Measurements from ENCODE around the gene KCNJ8.

- TF ChIP-seq TCF4 (CRISPR knock-in tag; IDR thresholded peaks at IDR 0.05; ENCODE audit: borderline replicate concordance) = no peak
- no peak for TF ChIP-seq ZC3H10 (CRISPR knock-in tag; IDR thresholded peaks at IDR 0.05)
- no peak for TF ChIP-seq ESRRG (CRISPR knock-in tag; IDR thresholded peaks at IDR 0.05)
- no peak for TF ChIP-seq CREB5 (CRISPR knock-in tag; IDR thresholded peaks at IDR 0.05; ENCODE audit: low read depth)
- no peak for TF ChIP-seq POU6F1 (CRISPR knock-in tag; IDR thresholded peaks at IDR 0.05; ENCODE audit: borderline replicate concordance, low read depth)
- TF ChIP-seq GLIS3 (CRISPR knock-in tag; IDR thresholded peaks at IDR 0.05) = no peak
- no peak for TF ChIP-seq CSRNP3 (CRISPR knock-in tag; IDR thresholded peaks at IDR 0.05)
- no peak for TF ChIP-seq ARNTL (CRISPR knock-in tag; IDR thresholded peaks at IDR 0.05; ENCODE audit: borderline replicate concordance, low read depth)
- TF ChIP-seq TOX (CRISPR knock-in tag; IDR thresholded peaks at IDR 0.05; ENCODE audit: borderline replicate concordance) = no peak
- no peak for TF ChIP-seq SNAI2 (CRISPR knock-in tag; IDR thresholded peaks at IDR 0.05)
- TF ChIP-seq OSR1 (CRISPR knock-in tag; IDR thresholded peaks at IDR 0.05) = no peak
These were observed 44.7 kb upstream of the KCNJ8 start for GRCh38 chr12:21819236-21819635.

Data from SK-N-SH treated with all-trans-retinoic acid at 6 μM for 48 hours (cell line).